Tibial artery (tissue), 4 donors: ENCODE measurements around the gene ELK1.
"Not testable (repeated sequence)": the region's sequence is repeated elsewhere in the genome, so short reads cannot be mapped to it uniquely, and the experiment has no call there.

Experiments used
- DNase-seq, 2 donors: peaks; one replicate each; pipeline ENCODE4 v3.0.0-alpha.2; 2019
- H3K27ac ChIP-seq, 2 donors: fragments of 200-600 bp; sonication (generic) in 1 of 2; 1 replicate in 1 of 2; 2 replicates in 1 of 2; pipeline ENCODE4 v1.5.1; 2018 to 2019; ENCODE audit warnings: mild to moderate bottlenecking in 1 of 2
- H3K27me3 ChIP-seq, 2 donors: fragments of 200-600 bp; sonication (generic) in 1 of 2; one replicate each; pipeline versions ENCODE4 v1.5.1 to v1.6.0; 2016 to 2019
- H3K36me3 ChIP-seq, 3 donors: fragments of 200-600 bp; sonication (generic) in 2 of 3; one replicate each; pipeline ENCODE4 v1.5.1; 2016 to 2019; ENCODE audit warnings: mild to moderate bottlenecking in 2 of 3
- H3K4me1 ChIP-seq, 4 donors: fragments of 200-600 bp; sonication (generic) in 2 of 4; 1 replicate in 3 of 4; 2 replicates in 1 of 4; pipeline ENCODE4 v1.5.1; 2016 to 2019
- H3K4me3 ChIP-seq, 2 donors: fragments of 200-600 bp; sonication (generic) in 1 of 2; 1 replicate in 1 of 2; 2 replicates in 1 of 2; pipeline ENCODE4 v1.5.1; 2018 to 2019; ENCODE audit warnings: mild to moderate bottlenecking in 2 of 2
- H3K9me3 ChIP-seq, 3 donors: fragments of 200-600 bp; sonication (generic) in 1 of 3; one replicate each; pipeline ENCODE4 v1.5.1; 2016 to 2019
- intact Hi-C: fragments of 100-400 bp; cut with DNase I; formaldehyde crosslinking; loops from one replicate; pipeline ENCODE4 v1.15.0; 2023; ENCODE audit warnings: low total_unique reads
- TF ChIP-seq, protein P1 (sequence below), 2 experiments: fragments of 200-600 bp in 1 of 2; fragments of 450-650 bp in 1 of 2; IDR thresholded peaks; one replicate each; pipeline ENCODE4 v1.5.1; 2017 to 2019; ENCODE audit warnings: antibody characterized with exemption in 2 of 2, mild to moderate bottlenecking in 1 of 2, moderate library complexity in 1 of 2

ELK1 gene

DNA sequence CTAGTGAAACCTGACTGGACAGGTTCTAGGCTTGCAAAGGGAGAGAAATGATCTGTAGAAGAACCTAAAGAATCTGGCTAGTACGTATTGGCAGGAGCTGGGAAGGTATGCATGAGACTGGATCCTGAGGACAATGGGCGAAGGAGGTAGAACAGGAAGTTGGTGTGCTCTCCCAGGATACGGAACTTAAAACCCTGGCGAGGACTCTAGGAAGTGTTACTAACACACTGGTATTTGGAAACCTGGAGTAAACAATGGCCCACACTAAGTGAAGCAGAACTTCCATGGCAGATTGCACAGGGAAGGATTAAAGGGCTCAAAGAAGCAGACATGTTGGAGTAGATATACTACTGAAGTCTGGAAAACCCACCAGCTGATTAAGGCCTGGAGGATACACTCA is 39.9 kb downstream of the ELK1 start:
- H3K9me3 ChIP-seq, result no peaks in the 10 kb centered on the region
- no peak for DNase-seq
- no peak overlapping the region for H3K4me3 ChIP-seq
- no peaks in the 10 kb centered on the region for H3K27me3 ChIP-seq
- no peaks in the 10 kb centered on the region for H3K36me3 ChIP-seq
- no peak overlapping the region for H3K27ac ChIP-seq
- intact Hi-C loops, result no loop called here
- TF ChIP-seq, protein P1, sequence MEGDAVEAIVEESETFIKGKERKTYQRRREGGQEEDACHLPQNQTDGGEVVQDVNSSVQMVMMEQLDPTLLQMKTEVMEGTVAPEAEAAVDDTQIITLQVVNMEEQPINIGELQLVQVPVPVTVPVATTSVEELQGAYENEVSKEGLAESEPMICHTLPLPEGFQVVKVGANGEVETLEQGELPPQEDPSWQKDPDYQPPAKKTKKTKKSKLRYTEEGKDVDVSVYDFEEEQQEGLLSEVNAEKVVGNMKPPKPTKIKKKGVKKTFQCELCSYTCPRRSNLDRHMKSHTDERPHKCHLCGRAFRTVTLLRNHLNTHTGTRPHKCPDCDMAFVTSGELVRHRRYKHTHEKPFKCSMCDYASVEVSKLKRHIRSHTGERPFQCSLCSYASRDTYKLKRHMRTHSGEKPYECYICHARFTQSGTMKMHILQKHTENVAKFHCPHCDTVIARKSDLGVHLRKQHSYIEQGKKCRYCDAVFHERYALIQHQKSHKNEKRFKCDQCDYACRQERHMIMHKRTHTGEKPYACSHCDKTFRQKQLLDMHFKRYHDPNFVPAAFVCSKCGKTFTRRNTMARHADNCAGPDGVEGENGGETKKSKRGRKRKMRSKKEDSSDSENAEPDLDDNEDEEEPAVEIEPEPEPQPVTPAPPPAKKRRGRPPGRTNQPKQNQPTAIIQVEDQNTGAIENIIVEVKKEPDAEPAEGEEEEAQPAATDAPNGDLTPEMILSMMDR (IDR thresholded peaks at IDR 0.05), result no peak
- H3K4me1 ChIP-seq, result no peaks in the 10 kb centered on the region

DNA sequence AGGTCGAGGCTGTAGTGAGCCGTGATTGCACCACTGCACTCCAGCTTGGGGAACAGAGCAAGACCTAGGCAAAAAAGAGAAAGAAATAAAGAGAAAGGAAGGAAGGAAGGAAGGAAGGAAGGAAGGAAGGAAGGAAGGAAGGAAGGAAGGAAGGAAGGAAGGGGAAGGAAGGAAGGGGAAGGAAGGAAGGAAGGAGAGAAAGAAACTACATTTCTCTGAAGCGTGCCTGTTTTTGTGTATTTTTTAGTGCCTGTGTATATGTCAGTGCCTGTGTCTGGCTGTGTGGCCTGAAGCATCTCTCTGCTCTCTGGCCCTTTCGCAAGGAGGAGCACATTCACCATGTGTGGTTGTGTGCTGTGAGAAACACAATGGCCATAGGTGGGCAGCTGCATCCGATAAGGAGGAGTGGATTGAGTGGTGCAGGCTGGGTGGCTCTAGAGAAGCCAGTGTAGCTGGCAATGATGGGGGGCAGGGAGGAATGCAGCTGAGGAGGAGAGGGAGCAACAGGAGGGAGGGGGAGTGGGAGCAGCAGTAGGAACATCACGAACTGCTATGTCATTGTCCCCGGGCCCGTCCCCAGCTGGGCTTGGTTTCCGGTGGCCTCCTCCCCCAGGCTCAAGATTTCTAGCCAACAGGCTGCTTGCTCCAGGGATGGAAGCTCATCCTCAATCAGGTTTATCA is 42.1 kb downstream of the ELK1 start:
- H3K27me3 ChIP-seq, result no peaks in the 10 kb centered on the region

DNA sequence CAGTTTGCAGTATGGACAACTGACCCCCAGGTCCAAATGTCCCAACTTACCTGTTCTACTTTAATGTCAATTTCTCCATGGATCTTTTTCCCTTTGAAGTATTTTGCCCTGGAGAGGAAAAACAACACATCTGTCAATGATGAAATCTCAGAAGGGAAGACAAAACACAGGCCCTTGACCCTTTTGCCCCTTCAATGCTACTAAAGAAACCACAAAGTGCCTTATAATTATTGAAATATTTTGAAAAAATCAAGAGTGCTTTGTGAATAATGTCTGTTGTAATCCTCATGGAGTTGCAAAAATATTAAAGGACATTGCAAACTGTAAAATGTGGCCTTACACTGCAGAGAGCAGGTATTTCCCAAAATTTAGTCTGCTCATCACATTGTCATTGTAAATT is 43.3 kb downstream of the ELK1 start:
- TF ChIP-seq, protein P1 (IDR thresholded peaks at IDR 0.05), result no peak
- H3K27ac ChIP-seq, result no peak overlapping the region
- H3K4me1 ChIP-seq, result no peaks in the 10 kb centered on the region
- H3K9me3 ChIP-seq, result no peaks in the 10 kb centered on the region
- no peaks in the 10 kb centered on the region for H3K27me3 ChIP-seq
- intact Hi-C loops, result no loop called here
- no peaks in the 10 kb centered on the region for H3K36me3 ChIP-seq
- H3K4me3 ChIP-seq, result no peak overlapping the region
- no peak for DNase-seq

More for the DNA sequence above, 42.1 kb downstream of the ELK1 start:
- Histone ChIP-seq H3K4me1 (no peaks in the 10 kb centered on the region), H3K9me3 (no peaks in the 10 kb centered on the region), H3K36me3 (no peaks in the 10 kb centered on the region), H3K27ac (no peak overlapping the region), H3K4me3 (no peak overlapping the region)
- no peak for DNase-seq
- TF ChIP-seq, protein P1 (IDR thresholded peaks at IDR 0.05), result no peak
- intact Hi-C loops, result no loop called here

DNA sequence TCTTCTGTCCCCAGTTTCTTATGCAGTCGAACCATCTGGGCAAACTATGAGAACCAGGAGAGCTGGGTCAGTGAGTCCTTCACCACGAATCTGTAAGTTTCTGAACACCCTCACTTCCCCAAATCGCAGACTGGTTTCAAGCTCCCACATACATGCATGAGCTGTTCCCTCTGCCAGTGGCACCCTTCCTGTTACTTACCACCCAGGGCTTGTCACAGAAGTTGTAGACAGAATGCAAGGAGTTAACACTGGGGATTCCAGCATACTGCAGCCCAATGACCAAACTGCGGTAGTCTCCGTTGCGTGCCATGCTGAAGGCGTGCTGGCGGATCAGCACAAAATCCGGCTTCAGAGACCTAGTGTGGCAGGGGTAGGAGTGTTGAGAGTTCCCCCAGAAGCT is 45.3 kb downstream of the ELK1 start:
- TF ChIP-seq, protein P1 (IDR thresholded peaks at IDR 0.05), result no peak
- Histone ChIP-seq H3K36me3 (no peaks in the 10 kb centered on the region), H3K27ac (no peak overlapping the region), H3K27me3 (no peaks in the 10 kb centered on the region), H3K4me1 (no peaks in the 10 kb centered on the region), H3K4me3 (no peak overlapping the region), H3K9me3 (peaks cover 0 to 14% (median 4%) of the 10 kb centered on the region in 3 donors)
- DNase-seq, result no peak
- intact Hi-C loops, result no loop called here

DNA sequence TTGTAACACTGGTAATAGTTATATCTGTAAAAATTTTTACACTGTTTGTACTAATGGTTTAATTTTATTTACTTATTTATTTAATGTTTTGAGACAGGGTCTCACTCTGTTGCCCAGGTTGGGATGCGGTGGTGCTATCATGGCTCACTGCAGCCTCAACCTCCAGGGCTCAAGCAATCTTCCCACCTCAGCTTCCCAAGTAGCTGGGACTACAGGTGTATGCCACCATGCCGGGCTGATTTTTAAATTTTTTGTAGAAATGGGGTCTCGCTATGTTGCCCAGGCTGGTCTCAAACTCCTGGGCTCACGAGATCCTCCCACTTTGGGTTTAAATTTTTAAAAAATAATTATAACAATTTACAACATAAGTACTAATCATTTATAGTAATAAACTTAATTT is 47.2 kb downstream of the ELK1 start:
- H3K27me3 ChIP-seq, H3K4me3 ChIP-seq, H3K4me1 ChIP-seq, DNase-seq, H3K27ac ChIP-seq, intact Hi-C loops, H3K36me3 ChIP-seq: not testable (repeated sequence)
- peaks cover 0 to 20% (median 11%) of the 10 kb centered on the region in 3 donors for H3K9me3 ChIP-seq

DNA sequence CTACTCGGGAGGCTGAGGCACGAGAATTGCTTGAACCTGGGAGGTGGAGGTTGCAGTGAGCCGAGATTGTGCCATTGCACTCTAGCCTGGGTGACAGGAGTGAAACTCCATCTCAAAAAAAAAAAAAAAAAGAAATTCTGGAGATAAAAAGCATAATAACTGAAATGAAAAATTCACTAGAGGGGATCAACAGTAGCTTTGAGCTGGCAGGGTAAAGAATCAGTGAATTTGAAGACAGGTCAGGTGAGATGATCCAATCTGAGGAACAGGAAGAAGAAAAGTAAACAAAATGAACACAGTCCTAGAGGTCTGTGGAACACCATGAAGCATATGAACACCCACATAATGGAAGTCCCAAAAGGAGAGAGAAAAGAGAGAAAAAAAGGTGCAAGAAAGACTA is 53.1 kb downstream of the ELK1 start:
- Histone ChIP-seq H3K27ac (no peak overlapping the region), H3K27me3 (no peaks in the 10 kb centered on the region), H3K36me3 (no peaks in the 10 kb centered on the region), H3K4me1 (peaks cover 0 to 13% (median 3%) of the 10 kb centered on the region in 4 donors), H3K4me3 (no peak overlapping the region), H3K9me3 (peaks cover 0 to 32% (median 28%) of the 10 kb centered on the region in 3 donors)
- DNase-seq, result no peak
- TF ChIP-seq, protein P1 (IDR thresholded peaks at IDR 0.05), result no peak
- intact Hi-C loops, result no loop called here
